K562 treated with DMSO at 1 percent for 24 hours (cell line): Measurements from ENCODE around the gene ANKEF1. TPM values are rescaled to one million over a fixed set of nuclear protein-coding genes. Genes with fewer than 3 reads are reported as not detected.

Experiments used
- total RNA-seq: library from RNA; unstranded; fragments of 300-600 nt; gene quantifications from 2 replicates; pipeline ENCODE4 v1.2.3, GENCODE V29; 2022; ENCODE audit warnings: low read depth; ENCODE audit not compliant: insufficient read depth

ANKEF1 gene
- 0.78 and 1.6 TPM in 2 replicates for total RNA-seq

DNA sequence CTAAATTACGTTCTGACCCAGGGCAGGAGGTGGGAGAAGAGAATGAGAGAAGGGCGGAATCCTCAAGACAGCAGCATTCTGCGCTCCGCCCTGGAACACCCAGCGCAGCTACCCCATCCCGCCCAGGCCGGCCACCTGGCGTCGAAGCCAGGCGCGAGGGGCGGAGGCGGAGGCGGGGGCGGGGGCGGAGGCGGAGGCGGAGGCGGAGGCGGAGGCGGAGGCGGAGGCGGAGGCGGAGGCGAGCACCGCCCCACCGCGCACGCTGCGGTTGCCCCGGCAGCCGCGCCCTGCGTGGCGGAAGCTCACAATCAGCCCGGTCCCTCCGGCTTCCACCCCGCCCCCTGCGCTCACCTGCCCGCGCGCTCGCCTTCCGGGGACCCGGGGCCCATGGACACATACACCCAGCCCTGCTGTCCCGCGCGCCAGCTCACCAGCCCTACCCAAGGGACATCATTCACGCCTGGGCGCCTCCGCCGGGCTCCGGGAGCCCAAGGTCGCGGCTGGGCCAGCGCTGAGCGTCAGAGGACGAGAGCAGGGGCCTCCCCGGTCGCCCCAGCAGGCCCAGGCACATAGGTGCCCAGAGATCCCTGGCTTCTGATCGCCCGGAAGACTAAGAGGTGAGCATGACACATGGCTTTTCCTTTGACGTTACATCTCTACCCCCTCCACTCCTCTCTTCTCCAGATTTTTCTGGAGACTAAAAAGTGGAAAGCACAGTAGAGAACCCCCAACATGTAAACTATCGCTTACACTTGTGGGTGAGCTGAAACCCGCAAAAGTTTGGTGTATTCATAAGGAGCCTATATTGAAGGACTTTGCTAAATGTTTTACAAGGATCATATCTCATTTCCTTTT, at the start of gene ANKEF1:
Gene ANKEF1 (plus strand): TSS at position 271 of the 855 bp plus-strand sequence. CDS start 3,315 bp downstream, outside the sequence.

Other genes with a start within 250 kb of the ANKEF1 start
- gene PAK5, start 195.9 kb upstream of the ANKEF1 start, total RNA-seq = not detected in 2 replicates
- gene SNAP25, start 183.8 kb downstream of the ANKEF1 start, total RNA-seq = not detected in 2 replicates